HEK293 (cell line): Measurements from ENCODE around the gene TRABD2A.

Experiments
- CTCF ChIA-PET: fragments of 350-600 bp; formaldehyde crosslinking; extraction: SDS; loops from one replicate; lab custom pipeline; 2021; ENCODE audit warnings: antibody characterized with exemption; lab: Yijun Ruan, JAX
- POLR2A ChIA-PET: fragments of 300-600 bp; formaldehyde crosslinking; extraction: SDS; loops from one replicate; lab custom pipeline; 2020; ENCODE audit warnings: antibody characterized with exemption, inconsistent platforms; lab: Yijun Ruan, JAX
- H3K27ac ChIP-seq: fragments of 200-500 bp; sonication (Bioruptor generic); 2 replicates; pipeline ENCODE4 v1.5.1; 2014; ENCODE audit warnings: low read depth, low read length, control low read depth, inconsistent platforms; ENCODE audit errors: extremely low read depth
- H3K36me3 ChIP-seq, 2 experiments: fragments of 200-500 bp in 1 of 2; sonication (Bioruptor generic) in 1 of 2; 1 replicate in 1 of 2; 2 replicates in 1 of 2; pipeline ENCODE4 v1.5.1; 2014 to 2017; ENCODE audit warnings: inconsistent platforms in 2 of 2, low read length in 2 of 2; ENCODE audit not compliant: control insufficient read depth in 2 of 2, insufficient read depth in 1 of 2
- H3K4me1 ChIP-seq: fragments of 200-500 bp; sonication (Bioruptor generic); 2 replicates; pipeline ENCODE4 v1.5.1; 2014; ENCODE audit warnings: mild to moderate bottlenecking, low read length, inconsistent platforms; ENCODE audit not compliant: control insufficient read depth, insufficient read depth
- H3K4me3 ChIP-seq: 2 replicates; pipeline ENCODE4 v1.5.1; 2011; ENCODE audit warnings: low read depth, mild to moderate bottlenecking, control low read depth, low read length, moderate library complexity
- H3K9me3 ChIP-seq: fragments of 200-500 bp; sonication (Bioruptor generic); 2 replicates; pipeline ENCODE4 v1.5.1; 2014; ENCODE audit warnings: low read depth, low read length, inconsistent platforms; ENCODE audit not compliant: control insufficient read depth, insufficient read depth
- HOXD13 ChIP-seq: sonication (generic); formaldehyde crosslinking; IDR thresholded peaks from 2 replicates; pipeline ENCODE4 v1.8.0; 2022; ENCODE audit warnings: missing genetic modification reagents, borderline replicate concordance
- KLF16 ChIP-seq: fragments of 450-650 bp; formaldehyde crosslinking; IDR thresholded peaks from 2 replicates; pipeline ENCODE4 v1.5.1; 2017; ENCODE audit warnings: missing biosample characterization, missing genetic modification characterization
- MYNN ChIP-seq: fragments of 450-650 bp; formaldehyde crosslinking; IDR thresholded peaks from 2 replicates; pipeline ENCODE4 v1.5.1; 2016; ENCODE audit warnings: missing biosample characterization, missing genetic modification characterization, borderline replicate concordance
- PRDM6 ChIP-seq: fragments of 450-650 bp; formaldehyde crosslinking; IDR thresholded peaks from 2 replicates; pipeline ENCODE4 v1.5.1; 2017; ENCODE audit warnings: missing biosample characterization, missing genetic modification characterization
- RBAK ChIP-seq: fragments of 450-650 bp; formaldehyde crosslinking; IDR thresholded peaks from 2 replicates; pipeline ENCODE4 v1.5.1; 2016; ENCODE audit warnings: missing biosample characterization, missing genetic modification characterization
- ZNF112 ChIP-seq: fragments of 450-650 bp; formaldehyde crosslinking; IDR thresholded peaks from 2 replicates; pipeline ENCODE4 v1.5.0; 2017; ENCODE audit warnings: missing biosample characterization, missing genetic modification characterization
- ZNF175 ChIP-seq: fragments of 450-650 bp; formaldehyde crosslinking; IDR thresholded peaks from 2 replicates; pipeline ENCODE4 v1.5.1; 2016; ENCODE audit warnings: missing biosample characterization, missing genetic modification characterization
- ZNF2 ChIP-seq: fragments of 450-650 bp; formaldehyde crosslinking; IDR thresholded peaks from 2 replicates; pipeline ENCODE4 v1.5.1; 2016; ENCODE audit warnings: missing biosample characterization, missing genetic modification characterization
- ZNF23 ChIP-seq: fragments of 450-650 bp; formaldehyde crosslinking; IDR thresholded peaks from 2 replicates; pipeline ENCODE4 v1.5.1; 2016; ENCODE audit warnings: missing biosample characterization, missing genetic modification characterization, borderline replicate concordance
- ZNF585B ChIP-seq: fragments of 450-650 bp; formaldehyde crosslinking; IDR thresholded peaks from 2 replicates; pipeline ENCODE4 v1.5.1; 2016; ENCODE audit warnings: missing biosample characterization, missing genetic modification characterization
- ZNF701 ChIP-seq: fragments of 450-650 bp; formaldehyde crosslinking; IDR thresholded peaks from 2 replicates; pipeline ENCODE4 v1.5.1; 2016; ENCODE audit warnings: missing biosample characterization, missing genetic modification characterization
- ZNF707 ChIP-seq: fragments of 450-650 bp; formaldehyde crosslinking; IDR thresholded peaks from 2 replicates; pipeline ENCODE4 v1.5.1; 2016; ENCODE audit warnings: missing biosample characterization, missing genetic modification characterization
- ZNF76 ChIP-seq: fragments of 450-650 bp; formaldehyde crosslinking; IDR thresholded peaks from 2 replicates; pipeline ENCODE4; 2016; ENCODE audit warnings: low read depth, missing biosample characterization, missing genetic modification characterization, borderline replicate concordance
- ZNF768 ChIP-seq: fragments of 450-650 bp; formaldehyde crosslinking; IDR thresholded peaks from 2 replicates; pipeline ENCODE4 v1.5.1; 2018; ENCODE audit warnings: missing biosample characterization, mild to moderate bottlenecking, missing genetic modification characterization
- ZSCAN5A ChIP-seq: fragments of 450-650 bp; formaldehyde crosslinking; IDR thresholded peaks from 2 replicates; pipeline ENCODE4 v1.5.1; 2016; ENCODE audit warnings: missing biosample characterization, missing genetic modification characterization
- TF ChIP-seq, protein P1 (sequence below): fragments of 450-650 bp; formaldehyde crosslinking; IDR thresholded peaks from 2 replicates; pipeline ENCODE4 v1.5.1; 2016; ENCODE audit warnings: missing biosample characterization, missing genetic modification characterization
- TF ChIP-seq, protein P2 (sequence below): fragments of 450-650 bp; formaldehyde crosslinking; IDR thresholded peaks from 2 replicates; pipeline ENCODE4 v1.5.1; 2016; ENCODE audit warnings: missing biosample characterization, missing genetic modification characterization
- TF ChIP-seq, protein P3 (sequence below): IDR thresholded peaks from 2 replicates; pipeline ENCODE4 v1.6.1; 2011; ENCODE audit warnings: mild to moderate bottlenecking, low read depth, low read length, borderline replicate concordance
- TF ChIP-seq, protein P4 (sequence below): fragments of 450-650 bp; formaldehyde crosslinking; IDR thresholded peaks from 2 replicates; pipeline ENCODE4 v1.5.1; 2017; ENCODE audit warnings: missing biosample characterization, mild to moderate bottlenecking, missing genetic modification characterization, moderate library complexity

Gene TRABD2A

GRCh38 chr2:84904151-84904550 is 23.3 kb upstream of the TRABD2A start:
- H3K27ac ChIP-seq = no peak overlapping the region
- peaks cover 0 to 5% of the 10 kb centered on the region in 2 experiments; a peak in 2 of 3 replicates for H3K36me3 ChIP-seq
- POLR2A ChIA-PET = interaction anchor here (0.6 to 4.7 kb wide), 4 partner anchors 15 to 714 kb away, joined by 6 to 38 read pairs (median 14); partner anchors contain the start of gene TRABD2A
- TF ChIP-seq ZNF2 (tag by site-specific recombination) (no peak), ZNF112 (tag by site-specific recombination) (no peak), ZNF585B (tag by site-specific recombination) (no peak), ZNF701 (tag by site-specific recombination) (no peak), ZNF76 (tag by site-specific recombination) (no peak), PRDM6 (tag by site-specific recombination) (no peak), RBAK (no peak), ZNF175 (no peak), ZSCAN5A (tag by site-specific recombination) (no peak), ZNF23 (no peak), ZNF707 (tag by site-specific recombination) (no peak)
- TF ChIP-seq, protein P1, sequence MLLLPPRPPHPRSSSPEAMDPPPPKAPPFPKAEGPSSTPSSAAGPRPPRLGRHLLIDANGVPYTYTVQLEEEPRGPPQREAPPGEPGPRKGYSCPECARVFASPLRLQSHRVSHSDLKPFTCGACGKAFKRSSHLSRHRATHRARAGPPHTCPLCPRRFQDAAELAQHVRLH = no peak
- TF ChIP-seq, protein P2, sequence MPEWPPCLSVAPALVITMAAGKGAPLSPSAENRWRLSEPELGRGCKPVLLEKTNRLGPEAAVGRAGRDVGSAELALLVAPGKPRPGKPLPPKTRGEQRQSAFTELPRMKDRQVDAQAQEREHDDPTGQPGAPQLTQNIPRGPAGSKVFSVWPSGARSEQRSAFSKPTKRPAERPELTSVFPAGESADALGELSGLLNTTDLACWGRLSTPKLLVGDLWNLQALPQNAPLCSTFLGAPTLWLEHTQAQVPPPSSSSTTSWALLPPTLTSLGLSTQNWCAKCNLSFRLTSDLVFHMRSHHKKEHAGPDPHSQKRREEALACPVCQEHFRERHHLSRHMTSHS = no peak
- no peak overlapping the region for H3K4me3 ChIP-seq
- H3K4me1 ChIP-seq = peaks cover 5% of the 10 kb centered on the region
- H3K9me3 ChIP-seq = no peaks in the 10 kb centered on the region
- CTCF ChIA-PET = interaction anchor here (3.5 kb wide), 1 partner anchor 21 kb away, joined by 24 read pairs; no protein-coding TSS in a partner anchor

DNA sequence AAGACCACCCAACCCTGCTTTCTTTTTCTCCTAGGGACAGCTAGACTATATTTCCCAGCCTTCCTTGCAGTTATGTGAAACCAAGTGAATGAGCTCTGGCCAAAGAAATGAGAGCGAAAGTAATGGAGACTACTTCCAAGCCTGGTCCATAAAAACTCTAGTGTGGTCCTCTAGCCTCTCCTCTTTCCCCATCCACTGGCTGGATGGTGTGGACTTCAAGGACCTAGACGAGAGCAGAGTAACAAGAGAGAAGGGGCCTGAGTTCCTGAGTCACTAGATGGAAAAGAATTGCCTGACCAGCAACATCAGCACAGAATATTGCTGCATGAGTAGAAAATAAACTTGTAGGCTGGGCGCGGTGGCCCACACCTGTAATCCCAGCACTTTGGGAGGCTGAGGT is 21.6 kb upstream of the TRABD2A start:
- TF ChIP-seq HOXD13 (CRISPR knock-in tag) (no peak), MYNN (tag by site-specific recombination) (no peak), ZSCAN5A (tag by site-specific recombination) (no peak), KLF16 (tag by site-specific recombination) (no peak), ZNF768 (no peak)
- TF ChIP-seq, protein P3, sequence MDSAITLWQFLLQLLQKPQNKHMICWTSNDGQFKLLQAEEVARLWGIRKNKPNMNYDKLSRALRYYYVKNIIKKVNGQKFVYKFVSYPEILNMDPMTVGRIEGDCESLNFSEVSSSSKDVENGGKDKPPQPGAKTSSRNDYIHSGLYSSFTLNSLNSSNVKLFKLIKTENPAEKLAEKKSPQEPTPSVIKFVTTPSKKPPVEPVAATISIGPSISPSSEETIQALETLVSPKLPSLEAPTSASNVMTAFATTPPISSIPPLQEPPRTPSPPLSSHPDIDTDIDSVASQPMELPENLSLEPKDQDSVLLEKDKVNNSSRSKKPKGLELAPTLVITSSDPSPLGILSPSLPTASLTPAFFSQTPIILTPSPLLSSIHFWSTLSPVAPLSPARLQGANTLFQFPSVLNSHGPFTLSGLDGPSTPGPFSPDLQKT = no peak
- TF ChIP-seq, protein P4, sequence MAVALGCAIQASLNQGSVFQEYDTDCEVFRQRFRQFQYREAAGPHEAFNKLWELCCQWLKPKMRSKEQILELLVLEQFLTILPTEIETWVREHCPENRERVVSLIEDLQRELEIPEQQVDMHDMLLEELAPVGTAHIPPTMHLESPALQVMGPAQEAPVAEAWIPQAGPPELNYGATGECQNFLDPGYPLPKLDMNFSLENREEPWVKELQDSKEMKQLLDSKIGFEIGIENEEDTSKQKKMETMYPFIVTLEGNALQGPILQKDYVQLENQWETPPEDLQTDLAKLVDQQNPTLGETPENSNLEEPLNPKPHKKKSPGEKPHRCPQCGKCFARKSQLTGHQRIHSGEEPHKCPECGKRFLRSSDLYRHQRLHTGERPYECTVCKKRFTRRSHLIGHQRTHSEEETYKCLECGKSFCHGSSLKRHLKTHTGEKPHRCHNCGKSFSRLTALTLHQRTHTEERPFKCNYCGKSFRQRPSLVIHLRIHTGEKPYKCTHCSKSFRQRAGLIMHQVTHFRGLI = no peak
- CTCF ChIA-PET = interaction anchor here (0.9 to 1.6 kb wide), 2 partner anchors 20 to 23 kb away, joined by 3 to 6 read pairs; no protein-coding TSS in a partner anchor
- H3K9me3 ChIP-seq = no peaks in the 10 kb centered on the region
- POLR2A ChIA-PET = no interaction called here
- H3K36me3 ChIP-seq = peaks cover 0 to 2% of the 10 kb centered on the region in 2 experiments; a peak in 1 of 3 replicates
- no peak overlapping the region for H3K4me3 ChIP-seq
- no peak overlapping the region for H3K27ac ChIP-seq
- H3K4me1 ChIP-seq = peaks cover 5% of the 10 kb centered on the region
